Endothelial cell of umbilical vein (primary cell): ENCODE measurements around the gene ZNF680. TPM values are rescaled to one million over a fixed set of nuclear protein-coding genes. Genes with fewer than 3 reads are reported as not detected.

ENCODE experiments used
- BruUV-seq: library from RNA; stranded (reverse); fragments of 400-500 nt; replicated peaks from 2 replicates; lab custom pipeline; 2021; lab: Mats Ljungman, UMichigan
- CTCF ChIA-PET: fragments of 300-600, 350-600 bp; sonication (Branson Sonifier 250); formaldehyde crosslinking; loops from one replicate; lab custom pipeline; 2021; ENCODE audit warnings: antibody characterized with exemption, inconsistent platforms; lab: Charles Lee
- POLR2A ChIA-PET: fragments of 300-600, 350-600 bp; sonication (Branson Sonifier 250); formaldehyde crosslinking; loops from one replicate; lab custom pipeline; 2021; ENCODE audit warnings: antibody characterized with exemption, inconsistent platforms; lab: Charles Lee
- DNase-seq: peaks from one replicate; pipeline ENCODE4 v3.0.0-alpha.2; 2011; ENCODE audit warnings: low read depth, low spot score
- FAIRE-seq: peaks from 2 replicates; lab custom pipeline; 2011; peaks lifted over from hg19 to GRCh38; lab: Jason Lieb, UNC
- H2AFZ ChIP-seq: 2 replicates; pipeline ENCODE4 v1.6.0; 2012; ENCODE audit warnings: low read depth, low read length, control low read depth, inconsistent platforms
- H3K27ac ChIP-seq: 2 replicates; pipeline ENCODE4 v1.5.1; 2011; ENCODE audit warnings: low read depth, mild to moderate bottlenecking, control low read depth, low read length, moderate library complexity; ENCODE audit not compliant: insufficient read depth
- H3K27me3 ChIP-seq, 2 experiments: 2 replicates each; pipeline versions ENCODE4 v1.6.0 to v1.6.1; 2011; ENCODE audit warnings: low read length in 2 of 2, mixed read lengths in 1 of 2; ENCODE audit not compliant: control insufficient read depth in 2 of 2, insufficient read depth in 2 of 2
- H3K36me3 ChIP-seq, 2 experiments: 2 replicates in 1 of 2; 3 replicates in 1 of 2; pipeline ENCODE4 v1.5.1; 2011; ENCODE audit warnings: low read length in 2 of 2, mild to moderate bottlenecking in 1 of 2, moderate library complexity in 1 of 2; ENCODE audit not compliant: control insufficient read depth in 2 of 2, insufficient read depth in 2 of 2; ENCODE audit errors: extremely low read depth in 1 of 2
- H3K4me1 ChIP-seq: 3 replicates; pipeline ENCODE4 v1.5.1; 2011; ENCODE audit warnings: mild to moderate bottlenecking, low read length; ENCODE audit not compliant: control insufficient read depth, insufficient read depth; ENCODE audit errors: extremely low read depth
- H3K4me2 ChIP-seq: 2 replicates; pipeline ENCODE4 v1.6.1; 2011; ENCODE audit warnings: low read length, control low read depth, mixed read lengths; ENCODE audit not compliant: insufficient read depth
- H3K4me3 ChIP-seq, 3 experiments: fragments of 200-600 bp in 1 of 3; sonication (generic), shearing (Covaris generic) in 1 of 3; replicated peaks in 1 of 3; 2 replicates each; pipeline ENCODE4 v1.5.1; 2011 to 2016; ENCODE audit warnings: control low read depth in 3 of 3, low read length in 3 of 3, mild to moderate bottlenecking in 2 of 3, inconsistent platforms in 1 of 3, low read depth in 1 of 3, moderate library complexity in 1 of 3; ENCODE audit not compliant: insufficient read depth in 1 of 3
- H3K79me2 ChIP-seq: 2 replicates; pipeline ENCODE4 v1.6.0; 2012; ENCODE audit warnings: low read length, inconsistent platforms; ENCODE audit not compliant: control insufficient read depth, insufficient read depth
- H3K9ac ChIP-seq: replicated peaks from 2 replicates; pipeline ENCODE3; 2011; ENCODE audit warnings: low read length, control low read depth; ENCODE audit not compliant: insufficient read depth; ENCODE audit errors: extremely low read depth
- H3K9me1 ChIP-seq: replicated peaks from 3 replicates; pipeline ENCODE4 v1.6.0; 2011; ENCODE audit warnings: mild to moderate bottlenecking, low read length; ENCODE audit not compliant: control insufficient read depth, insufficient read depth; ENCODE audit errors: extremely low read depth
- H3K9me3 ChIP-seq: replicated peaks from 2 replicates; pipeline ENCODE4 v1.5.1; 2012; ENCODE audit warnings: low read length, inconsistent platforms; ENCODE audit not compliant: control insufficient read depth, insufficient read depth
- H4K20me1 ChIP-seq: replicated peaks from 2 replicates; pipeline ENCODE3; 2011; ENCODE audit warnings: mild to moderate bottlenecking, low read length; ENCODE audit not compliant: control insufficient read depth, insufficient read depth; ENCODE audit errors: extremely low read depth
- EZH2 ChIP-seq: IDR thresholded peaks from 2 replicates; pipeline ENCODE4 v1.6.1; 2012; ENCODE audit warnings: borderline replicate concordance, low read depth, mild to moderate bottlenecking, moderate library complexity, low read length, inconsistent platforms; ENCODE audit not compliant: severe bottlenecking
- FOS ChIP-seq: IDR thresholded peaks from 2 replicates; pipeline ENCODE4 v1.6.1; 2011; ENCODE audit warnings: mild to moderate bottlenecking, low read length, moderate library complexity, borderline replicate concordance; ENCODE audit not compliant: insufficient read depth
- GATA2 ChIP-seq: IDR thresholded peaks from 2 replicates; pipeline ENCODE4 v1.7.0; 2011; ENCODE audit warnings: low read depth, mild to moderate bottlenecking, moderate library complexity, mixed read lengths, low read length; ENCODE audit not compliant: insufficient read length, insufficient read depth
- JUN ChIP-seq: IDR thresholded peaks from 2 replicates; pipeline ENCODE4 v1.6.1; 2011; ENCODE audit warnings: borderline replicate concordance, low read depth; ENCODE audit not compliant: insufficient read length, insufficient read depth
- MYC ChIP-seq: IDR thresholded peaks from one replicate; pipeline ENCODE4 v1.6.1; 2011; ENCODE audit warnings: mild to moderate bottlenecking, low read depth, low read length
- POLR2A ChIP-seq: IDR thresholded peaks from 2 replicates; pipeline ENCODE4 v1.6.1; 2012; ENCODE audit warnings: low read depth, mild to moderate bottlenecking, control low read depth, low read length
- POLR2AphosphoS5 ChIP-seq: IDR thresholded peaks from 2 replicates; pipeline ENCODE4 v1.6.1; 2012; ENCODE audit warnings: low read depth, mild to moderate bottlenecking, control low read depth, low read length, moderate library complexity; ENCODE audit not compliant: insufficient read depth
- dilution Hi-C: fragments of 300-500 bp; cut with MboI; formaldehyde crosslinking; loops from one replicate; pipeline ENCODE4 v1.15.0; 2019; ENCODE audit warnings: low sequenced_read_pairs; ENCODE audit not compliant: extremely low pct_ligation_motif_present
- intact Hi-C: fragments of 100-400 bp; cut with micrococcal nuclease; formaldehyde crosslinking; loops from one replicate; pipeline ENCODE4 v1.10.0; 2022
- polyA plus RNA-seq, 4 experiments: library from polyadenylated mRNA; depleted of rRNA in 3 of 4; stranded (reverse) in 3 of 4; unstranded in 1 of 4; fragments of >200 nt; gene quantifications; 2 replicates each; pipeline versions ENCODE4 v1.2.1 to v1.2.3, GENCODE V29; 2011 to 2012; ENCODE audit warnings: missing spikeins in 1 of 4
- total RNA-seq: library from RNA; stranded (reverse); gene quantifications from 2 replicates; pipeline ENCODE4 v1.2.3, GENCODE V29; 2021
- TF ChIP-seq, protein P1 (sequence below): IDR thresholded peaks from 2 replicates; pipeline ENCODE4 v1.6.1; 2011; ENCODE audit not compliant: insufficient read depth, insufficient read length
- TF ChIP-seq, protein P2 (sequence below), 2 donors: IDR thresholded peaks; 1 replicate in 1 of 2; 2 replicates in 1 of 2; pipeline ENCODE4 v1.5.1; 2011; ENCODE audit warnings: low read length in 2 of 2, mild to moderate bottlenecking in 2 of 2, moderate library complexity in 2 of 2, control low read depth in 1 of 2, inconsistent platforms in 1 of 2, low read depth in 1 of 2; ENCODE audit not compliant: insufficient read depth in 1 of 2; ENCODE audit errors: extremely low read depth in 1 of 2

The ZNF680 gene
- total and polyA plus RNA-seq, 2 donors (not counting 3 experiments of a cell fraction or from before 2014, with no cell fraction given) = 1.0 to 10.8 TPM

DNA sequence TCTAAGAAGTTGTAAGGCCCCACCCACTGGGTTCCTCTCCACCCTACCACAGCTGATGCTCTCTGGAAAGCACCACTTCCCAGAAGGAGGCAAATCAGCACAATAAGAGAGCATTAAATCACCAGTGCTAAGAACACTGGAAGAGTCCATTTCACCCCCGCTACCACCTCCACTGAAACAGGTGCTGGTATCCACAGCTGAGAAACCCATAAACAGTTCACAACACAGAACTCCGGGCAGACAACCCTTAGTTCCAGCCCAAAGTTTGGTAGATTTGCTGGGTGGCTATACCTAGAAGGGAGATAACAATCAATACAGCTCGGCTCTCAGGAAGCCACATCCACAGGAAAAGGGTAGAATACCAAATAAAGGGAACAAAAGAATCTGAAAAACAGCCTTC lies 34.1 kb downstream of the ZNF680 start:
- H3K27ac ChIP-seq = no peak overlapping the region
- ChIA-PET CTCF (no interaction called here), POLR2A (no interaction called here)
- H3K27me3 ChIP-seq = no peaks in the 10 kb centered on the region
- peaks cover 0 to 2% of the 10 kb centered on the region in 2 experiments for H3K36me3 ChIP-seq
- H3K9me1 ChIP-seq = no peaks in the 10 kb centered on the region
- no peak overlapping the region for H2AFZ ChIP-seq
- H3K79me2 ChIP-seq = peaks cover 18% of the 10 kb centered on the region
- no peak overlapping the region for H3K4me3 ChIP-seq
- FAIRE-seq = no peak
- H3K9me3 ChIP-seq = peaks cover 2% of the 10 kb centered on the region
- no peak overlapping the region for H3K4me2 ChIP-seq
- dilution Hi-C loops = no loop called here
- TF ChIP-seq MYC (no peak), GATA2 (no peak), POLR2A (no peak), EZH2 (no peak), POLR2AphosphoS5 (no peak), FOS (no peak)
- TF ChIP-seq, protein P1, sequence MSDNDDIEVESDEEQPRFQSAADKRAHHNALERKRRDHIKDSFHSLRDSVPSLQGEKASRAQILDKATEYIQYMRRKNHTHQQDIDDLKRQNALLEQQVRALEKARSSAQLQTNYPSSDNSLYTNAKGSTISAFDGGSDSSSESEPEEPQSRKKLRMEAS = no peak
- BruUV-seq = no TSS peak
- no peaks in the 10 kb centered on the region for H4K20me1 ChIP-seq
- intact Hi-C loops = no loop called here
- DNase-seq = no peak
- no peaks in the 10 kb centered on the region for H3K4me1 ChIP-seq
- no peak overlapping the region for H3K9ac ChIP-seq

DNA sequence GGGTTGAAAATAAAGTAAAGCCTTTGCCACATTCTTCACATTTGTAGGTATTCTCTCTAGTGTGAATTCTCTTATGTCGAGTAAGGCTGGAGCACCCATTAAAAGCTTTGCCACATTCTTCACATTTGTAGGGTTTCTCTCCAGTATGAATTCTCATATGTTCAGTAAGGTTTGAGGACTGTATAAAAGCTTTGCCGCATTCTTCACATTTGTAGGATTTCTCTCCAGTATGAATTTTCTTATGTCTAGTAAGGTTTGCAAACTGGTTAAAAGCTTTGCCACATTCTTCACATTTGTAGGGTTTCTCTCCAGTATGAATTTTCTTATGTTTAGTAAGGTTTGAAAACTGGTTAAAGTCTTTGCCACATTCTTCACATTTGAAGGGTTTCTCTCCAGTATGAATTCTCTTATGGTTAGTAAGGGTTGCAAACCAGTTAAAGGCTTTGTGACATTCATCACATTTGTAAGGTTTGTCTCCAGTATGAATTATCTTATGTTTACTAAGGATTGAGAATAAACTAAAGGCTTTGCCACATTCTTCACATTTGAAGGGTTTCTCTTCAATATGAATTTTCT lies 41.4 kb downstream of the ZNF680 start:
- FAIRE-seq (no peak), DNase-seq (no peak)
- peaks cover 9% of the 10 kb centered on the region for H3K79me2 ChIP-seq
- TF ChIP-seq POLR2A = no peak
- TF ChIP-seq MYC = no peak
- TF ChIP-seq POLR2AphosphoS5 = no peak
- no peak for TF ChIP-seq EZH2
- no peak for TF ChIP-seq FOS
- TF ChIP-seq, protein P1 = no peak
- TF ChIP-seq, protein P2, sequence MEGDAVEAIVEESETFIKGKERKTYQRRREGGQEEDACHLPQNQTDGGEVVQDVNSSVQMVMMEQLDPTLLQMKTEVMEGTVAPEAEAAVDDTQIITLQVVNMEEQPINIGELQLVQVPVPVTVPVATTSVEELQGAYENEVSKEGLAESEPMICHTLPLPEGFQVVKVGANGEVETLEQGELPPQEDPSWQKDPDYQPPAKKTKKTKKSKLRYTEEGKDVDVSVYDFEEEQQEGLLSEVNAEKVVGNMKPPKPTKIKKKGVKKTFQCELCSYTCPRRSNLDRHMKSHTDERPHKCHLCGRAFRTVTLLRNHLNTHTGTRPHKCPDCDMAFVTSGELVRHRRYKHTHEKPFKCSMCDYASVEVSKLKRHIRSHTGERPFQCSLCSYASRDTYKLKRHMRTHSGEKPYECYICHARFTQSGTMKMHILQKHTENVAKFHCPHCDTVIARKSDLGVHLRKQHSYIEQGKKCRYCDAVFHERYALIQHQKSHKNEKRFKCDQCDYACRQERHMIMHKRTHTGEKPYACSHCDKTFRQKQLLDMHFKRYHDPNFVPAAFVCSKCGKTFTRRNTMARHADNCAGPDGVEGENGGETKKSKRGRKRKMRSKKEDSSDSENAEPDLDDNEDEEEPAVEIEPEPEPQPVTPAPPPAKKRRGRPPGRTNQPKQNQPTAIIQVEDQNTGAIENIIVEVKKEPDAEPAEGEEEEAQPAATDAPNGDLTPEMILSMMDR (IDR thresholded peaks at IDR 0.05; ENCODE audit: extremely low read depth in 1 of 2, insufficient read depth in 1 of 2, low read depth in 1 of 2, low read length in 2 of 2) = no peak
- TF ChIP-seq JUN = no peak
- no peak for TF ChIP-seq GATA2
- no peaks in the 10 kb centered on the region for H4K20me1 ChIP-seq
- H3K4me1 ChIP-seq = no peaks in the 10 kb centered on the region
- H3K27me3 ChIP-seq = no peaks in the 10 kb centered on the region
- intact Hi-C loops (no loop called here), dilution Hi-C loops (no loop called here)
- H3K36me3 ChIP-seq = peaks cover 0 to 1% of the 10 kb centered on the region in 2 experiments
- H3K27ac ChIP-seq = no peak overlapping the region
- H3K9me1 ChIP-seq = no peaks in the 10 kb centered on the region
- H3K4me3 ChIP-seq = no peak overlapping the region
- no peak overlapping the region for H3K9ac ChIP-seq
- no peak overlapping the region for H2AFZ ChIP-seq
- no peak overlapping the region for H3K4me2 ChIP-seq
- ChIA-PET POLR2A (no interaction called here), CTCF (no interaction called here)
- peaks cover 5% of the 10 kb centered on the region for H3K9me3 ChIP-seq
- BruUV-seq = no TSS peak
